HepG2 (cell line): ENCODE measurements around the gene SLC35G2. TPM values are rescaled to one million over a fixed set of nuclear protein-coding genes. Genes with fewer than 3 reads are reported as not detected.

Source experiments
- AFF4 ChIP-seq: sonication (generic); formaldehyde crosslinking; IDR thresholded peaks from 2 replicates; pipeline ENCODE4 v1.4.0; 2020; ENCODE audit warnings: missing genetic modification reagents
- AGO2 ChIP-seq: fragments of 200-400 bp; formaldehyde crosslinking; optimal IDR thresholded peaks from 2 replicates; pipeline ENCODE3; 2017; ENCODE audit warnings: mild to moderate bottlenecking, low read depth, low read length, moderate library complexity
- EED ChIP-seq: sonication (generic); formaldehyde crosslinking; IDR thresholded peaks from 2 replicates; pipeline ENCODE4 v1.5.0; 2020; ENCODE audit warnings: mild to moderate bottlenecking, missing genetic modification reagents
- GMEB1 ChIP-seq: sonication (generic); formaldehyde crosslinking; IDR thresholded peaks from 2 replicates; pipeline ENCODE4 v1.5.1; 2020; ENCODE audit warnings: missing genetic modification reagents, mild to moderate bottlenecking, borderline replicate concordance
- IKZF4 ChIP-seq: sonication (generic); formaldehyde crosslinking; IDR thresholded peaks from 2 replicates; pipeline ENCODE4 v1.5.1; 2020; ENCODE audit warnings: borderline replicate concordance, mild to moderate bottlenecking, low read depth, missing genetic modification reagents; ENCODE audit errors: not compliant biosample characterization
- KLF16 ChIP-seq, 2 experiments: sonication (generic) in 1 of 2; formaldehyde crosslinking in 1 of 2; IDR thresholded peaks; 2 replicates each; pipeline versions ENCODE4 v1.6.1 to v1.8.0; 2016 to 2023; ENCODE audit warnings: missing genetic modification reagents in 2 of 2, missing compliant biosample characterization in 1 of 2
- RORA ChIP-seq: sonication (generic); formaldehyde crosslinking; IDR thresholded peaks from 2 replicates; pipeline ENCODE4 v1.5.0; 2020; ENCODE audit warnings: mild to moderate bottlenecking, missing genetic modification reagents, moderate library complexity
- SKI ChIP-seq: fragments of 450-650 bp; IDR thresholded peaks from one replicate; pipeline ENCODE4 v1.6.1; 2018; ENCODE audit warnings: mild to moderate bottlenecking; ENCODE audit not compliant: partially characterized antibody
- SNAI1 ChIP-seq: sonication (generic); formaldehyde crosslinking; IDR thresholded peaks from 2 replicates; pipeline ENCODE4 v1.5.0; 2020; ENCODE audit warnings: mild to moderate bottlenecking, missing genetic modification reagents, borderline replicate concordance
- TCF7L2 ChIP-seq: IDR thresholded peaks from 2 replicates; pipeline ENCODE4 v1.6.1; 2011; ENCODE audit warnings: mild to moderate bottlenecking, low read depth, low read length, moderate library complexity
- THYN1 ChIP-seq: sonication (generic); formaldehyde crosslinking; IDR thresholded peaks from 2 replicates; pipeline ENCODE4 v1.8.1; 2023; ENCODE audit warnings: low read depth, mild to moderate bottlenecking, moderate library complexity, missing genetic modification reagents, borderline replicate concordance
- ZBTB37 ChIP-seq: sonication (generic); formaldehyde crosslinking; IDR thresholded peaks from 2 replicates; pipeline ENCODE4 v1.4.0; 2020; ENCODE audit warnings: mild to moderate bottlenecking, missing genetic modification reagents
- ZBTB39 ChIP-seq: sonication (generic); formaldehyde crosslinking; IDR thresholded peaks from 2 replicates; pipeline ENCODE4 v1.5.0; 2020; ENCODE audit warnings: missing genetic modification reagents
- ZMYM4 ChIP-seq: sonication (generic); formaldehyde crosslinking; IDR thresholded peaks from 2 replicates; pipeline ENCODE4 v1.8.1; 2023; ENCODE audit warnings: mild to moderate bottlenecking, missing genetic modification reagents
- ZNF230 ChIP-seq: sonication (generic); formaldehyde crosslinking; IDR thresholded peaks from 2 replicates; pipeline ENCODE4 v1.4.0; 2020; ENCODE audit warnings: mild to moderate bottlenecking, missing genetic modification reagents
- ZNF333 ChIP-seq: sonication (generic); formaldehyde crosslinking; IDR thresholded peaks from 2 replicates; pipeline ENCODE4 v1.4.0; 2020; ENCODE audit warnings: mild to moderate bottlenecking, missing genetic modification reagents, borderline replicate concordance
- ZNF652 ChIP-seq: IDR thresholded peaks from 2 replicates; pipeline ENCODE4 v1.6.1; 2016; ENCODE audit warnings: low read depth, borderline replicate concordance
- ZNF772 ChIP-seq: sonication (generic); formaldehyde crosslinking; IDR thresholded peaks from 2 replicates; pipeline ENCODE4 v1.5.0; 2020; ENCODE audit warnings: mild to moderate bottlenecking, missing genetic modification reagents
- ZNF782 ChIP-seq: sonication (generic); formaldehyde crosslinking; IDR thresholded peaks from 2 replicates; pipeline ENCODE4 v1.4.0; 2020; ENCODE audit warnings: missing genetic modification reagents, mild to moderate bottlenecking, borderline replicate concordance
- ZNF850 ChIP-seq: sonication (generic); formaldehyde crosslinking; conservative IDR thresholded peaks from 2 replicates; pipeline ENCODE4 v1.9.0; 2021; ENCODE audit warnings: mild to moderate bottlenecking, missing genetic modification reagents
- polyA plus RNA-seq, 8 experiments: library from polyadenylated mRNA; depleted of rRNA in 3 of 8; stranded (reverse) in 7 of 8; unstranded in 1 of 8; fragments of >200 nt; fragmentation: Illumina TruSeq in 4 of 8; extraction: Trizol in 4 of 8; gene quantifications; 2 replicates each; pipeline versions ENCODE4 v1.2.1 to v1.2.3, GENCODE V29; 2011 to 2016; ENCODE audit warnings: low read depth in 4 of 8, missing spikeins in 1 of 8, mixed read lengths in 1 of 8; ENCODE audit not compliant: insufficient read depth in 1 of 8
- total RNA-seq, 5 experiments: library from RNA; depleted of rRNA; stranded (reverse); fragments of >200 nt; fragmentation: Illumina TruSeq; extraction: Trizol; gene quantifications; 2 replicates each; pipeline ENCODE4 v1.2.3, GENCODE V29; 2016; ENCODE audit warnings: low read depth in 1 of 5

Gene SLC35G2
- total and polyA plus RNA-seq, 2 of the 13 experiments (the other 11 are each of a cell fraction or from before 2014, with no cell fraction given) = 7.6 to 10.3 TPM

- TF ChIP-seq ZNF333 (no peak), ZNF772 (CRISPR knock-in tag) (no peak), TCF7L2 (no peak), ZNF230 (CRISPR knock-in tag) (no peak; the same call in 1 of the 2 replicates), THYN1 (CRISPR knock-in tag) (no peak), ZBTB39 (CRISPR knock-in tag) (no peak), SNAI1 (CRISPR knock-in tag) (no peak), KLF16 (CRISPR knock-in tag; IDR thresholded peaks at IDR 0.05) (peak in 1 of 2 experiments; percentile 26; a peak in 1 of 4 replicates), ZNF652 (CRISPR knock-in tag) (no peak), ZBTB37 (CRISPR knock-in tag) (no peak), ZMYM4 (CRISPR knock-in tag) (peak; percentile 33), EED (CRISPR knock-in tag) (no peak), ZNF850 (CRISPR knock-in tag) (peak; percentile 21; the same call in 1 of the 2 replicates), IKZF4 (CRISPR knock-in tag) (peak; percentile 73), AFF4 (no peak), AGO2 (no peak), GMEB1 (peak; percentile 30; the same call in 1 of the 2 replicates), ZNF782 (0 out of 2 replicates have a peak, but pooled peaks have one; percentile 22), SKI (no peak), RORA (no peak)
Observed at GRCh38 chr3:136818769-136819391, at the start of gene SLC35G2 (continued).
